IMR-90 (cell line): Measurements from ENCODE around the gene SDS. TPM values are rescaled to one million over a fixed set of nuclear protein-coding genes. Genes with fewer than 3 reads are reported as not detected.

Source experiments
- ATAC-seq: fragments of 200-7000 bp; cut with Tn5 transposase; 2 replicates; pipeline ENCODE4 v1.9.1; 2020; ENCODE audit warnings: low read depth, mild to moderate bottlenecking, moderate library complexity
- BruUV-seq: library from RNA; stranded (reverse); fragments of 400-500 nt; replicated peaks from 2 replicates; lab custom pipeline; 2021; lab: Mats Ljungman, UMichigan
- CTCF ChIA-PET: fragments of 300-600 bp; formaldehyde crosslinking; extraction: SDS; loops from one replicate; lab custom pipeline; 2021; ENCODE audit warnings: antibody characterized with exemption; lab: Yijun Ruan, JAX
- POLR2A ChIA-PET: fragments of 300-600 bp; sonication (Branson Sonifier 250); formaldehyde crosslinking; loops from one replicate; lab custom pipeline; 2022; ENCODE audit warnings: antibody characterized with exemption; ENCODE audit not compliant: unreplicated experiment; lab: Charles Lee
- DNase-seq: peaks from one replicate; pipeline ENCODE4 v3.0.0; 2013
- H2AFZ ChIP-seq: replicated peaks from 2 replicates; pipeline ENCODE3; 2013; ENCODE audit warnings: low read length, mild to moderate bottlenecking; ENCODE audit not compliant: poor library complexity
- H2AK5ac ChIP-seq: 2 replicates; pipeline ENCODE4 v1.6.1; 2013; ENCODE audit warnings: low read depth, low read length, inconsistent platforms
- H2AK9ac ChIP-seq: replicated peaks from 2 replicates; pipeline ENCODE3; 2013; ENCODE audit warnings: mild to moderate bottlenecking, low read depth, low read length, moderate library complexity; ENCODE audit not compliant: poor library complexity
- H2BK120ac ChIP-seq: 2 replicates; pipeline ENCODE4 v1.6.1; 2013; ENCODE audit warnings: low read depth, low read length, inconsistent platforms
- H2BK15ac ChIP-seq: 3 replicates; pipeline ENCODE4 v1.6.1; 2013; ENCODE audit warnings: low read depth, low read length, inconsistent platforms
- H2BK20ac ChIP-seq: 2 replicates; pipeline ENCODE4 v1.6.1; 2013; ENCODE audit warnings: low read depth, mild to moderate bottlenecking, inconsistent platforms, low read length, moderate library complexity
- H2BK5ac ChIP-seq: 2 replicates; pipeline ENCODE4 v1.6.1; 2013; ENCODE audit warnings: mild to moderate bottlenecking, low read depth, low read length, inconsistent platforms; ENCODE audit not compliant: poor library complexity, severe bottlenecking
- H3K14ac ChIP-seq: replicated peaks from 2 replicates; pipeline ENCODE4 v1.6.1; 2013; ENCODE audit warnings: low read depth, low read length, inconsistent platforms
- H3K18ac ChIP-seq: 2 replicates; pipeline ENCODE4 v1.6.1; 2013; ENCODE audit warnings: low read depth, low read length, control low read depth
- H3K23ac ChIP-seq: 2 replicates; pipeline ENCODE4 v1.6.1; 2013; ENCODE audit warnings: low read depth, low read length, inconsistent platforms
- H3K27ac ChIP-seq: 2 replicates; pipeline ENCODE4 v1.5.1; 2013; ENCODE audit warnings: mild to moderate bottlenecking, control low read depth, low read length; ENCODE audit not compliant: insufficient read depth
- H3K27me3 ChIP-seq: 2 replicates; pipeline ENCODE4 v1.6.1; 2013; ENCODE audit warnings: low read length; ENCODE audit not compliant: control insufficient read depth, insufficient read depth
- H3K36me3 ChIP-seq: 2 replicates; pipeline ENCODE4 v1.6.1; 2013; ENCODE audit warnings: low read length, mixed read lengths; ENCODE audit not compliant: control insufficient read depth, insufficient read depth
- H3K4ac ChIP-seq: 2 replicates; pipeline ENCODE4 v1.6.1; 2013; ENCODE audit warnings: low read depth, low read length, inconsistent platforms
- H3K4me1 ChIP-seq: 2 replicates; pipeline ENCODE4 v1.6.1; 2013; ENCODE audit warnings: low read length, mixed read lengths; ENCODE audit not compliant: control insufficient read depth, insufficient read depth
- H3K4me2 ChIP-seq: 2 replicates; pipeline ENCODE4 v1.6.1; 2013; ENCODE audit warnings: low read depth, mild to moderate bottlenecking, control low read depth, low read length, moderate library complexity
- H3K4me3 ChIP-seq: 2 replicates; pipeline ENCODE4 v1.5.1; 2013; ENCODE audit warnings: low read depth, mild to moderate bottlenecking, control low read depth, low read length, moderate library complexity; ENCODE audit not compliant: insufficient read depth
- H3K56ac ChIP-seq: 2 replicates; pipeline ENCODE4 v1.6.1; 2013; ENCODE audit warnings: low read length, inconsistent platforms; ENCODE audit not compliant: insufficient read depth; ENCODE audit errors: extremely low read depth
- H3K79me1 ChIP-seq, 2 experiments: 2 replicates each; pipeline ENCODE4 v1.6.1; 2013; ENCODE audit warnings: low read length in 2 of 2, inconsistent platforms in 1 of 2, low read depth in 1 of 2
- H3K9ac ChIP-seq: 2 replicates; pipeline ENCODE4 v1.6.1; 2013; ENCODE audit warnings: low read depth, low read length, control low read depth
- H3K9me1 ChIP-seq: 2 replicates; pipeline ENCODE4 v1.6.1; 2013; ENCODE audit warnings: low read length, inconsistent platforms; ENCODE audit not compliant: insufficient read depth
- H3K9me3 ChIP-seq: 2 replicates; pipeline ENCODE4 v1.6.1; 2013; ENCODE audit warnings: low read length; ENCODE audit not compliant: control insufficient read depth, insufficient read depth
- H4K20me1 ChIP-seq: 2 replicates; pipeline ENCODE4 v1.6.1; 2013; ENCODE audit warnings: low read length, inconsistent platforms; ENCODE audit not compliant: insufficient read depth
- H4K5ac ChIP-seq: 2 replicates; pipeline ENCODE4 v1.6.1; 2013; ENCODE audit warnings: mild to moderate bottlenecking, low read depth, low read length, control low read depth
- H4K8ac ChIP-seq, 2 experiments: 2 replicates each; pipeline ENCODE4 v1.6.1; 2013; ENCODE audit warnings: low read depth in 2 of 2, low read length in 2 of 2, control low read depth in 1 of 2, inconsistent platforms in 1 of 2
- H4K91ac ChIP-seq: 2 replicates; pipeline ENCODE4 v1.6.1; 2013; ENCODE audit warnings: low read depth, low read length, inconsistent platforms; ENCODE audit not compliant: insufficient read depth
- CTCF ChIP-seq: conservative IDR thresholded peaks from 2 replicates; pipeline ENCODE4 v1.5.1; 2012; ENCODE audit warnings: mild to moderate bottlenecking, low read depth, low read length, improper control_type of control experiment
- RFX5 ChIP-seq: IDR thresholded peaks from 2 replicates; pipeline ENCODE4 v1.8.0; 2012; ENCODE audit warnings: low read depth, mild to moderate bottlenecking, low read length, moderate library complexity
- WGBS, 2 experiments: methylation state at CpG; one replicate each; pipeline versions ENCODE4 v1.1.5 to v1.1.7; 2013; ENCODE audit warnings: missing lambda C conversion rate in 2 of 2; ENCODE audit not compliant: insufficient read length in 1 of 2; ENCODE audit errors: extremely low coverage in 2 of 2; 5-methylcytosine and 5-hydroxymethylcytosine counted together
- dilution Hi-C: fragments of 300-500 bp; cut with HindIII; formaldehyde crosslinking; loops from one replicate; pipeline ENCODE4 v1.14.3; 2018; ENCODE audit warnings: low sequenced_read_pairs; ENCODE audit not compliant: unreplicated experiment
- in situ Hi-C: fragments of 300-500 bp; cut with MboI; formaldehyde crosslinking; loops from 3 replicates; pipeline ENCODE4 v1.14.3; 2019; ENCODE audit warnings: low sequenced_read_pairs, inconsistent platforms, mixed read lengths
- intact Hi-C: fragments of 100-400 bp; cut with micrococcal nuclease; formaldehyde crosslinking; loops from 2 replicates; pipeline ENCODE4 v1.10.0; 2022
- polyA plus RNA-seq, 3 experiments: library from polyadenylated mRNA; depleted of rRNA; stranded (reverse); fragments of >200 nt; gene quantifications; 2 replicates each; pipeline ENCODE4 v1.2.3, GENCODE V29; 2012; ENCODE audit warnings: low replicate concordance in 1 of 3
- total RNA-seq: library from RNA; depleted of rRNA; stranded (reverse); fragments of >200 nt; gene quantifications from 2 replicates; pipeline ENCODE4 v1.2.3, GENCODE V29; 2012

SDS gene
- total and polyA plus RNA-seq, 2 of the 4 experiments (the other 2 are of a cell fraction): not detected

- no peak for DNase-seq
- no peaks in the 10 kb centered on the region for H3K79me1 ChIP-seq
- in situ Hi-C loops: no loop called here
Measured at GRCh38 chr12:113408756-113409298, 5.1 kb upstream of the SDS start.

More at GRCh38 chr12:113408756-113409298, 5.1 kb upstream of the SDS start:
- H3K4me2 ChIP-seq: no peak overlapping the region
- 100% methylated on average over 1 of the region's 11 CpGs; no CpG with 5 or more reads in 1 of the 2 experiments for WGBS, 2 experiments
- no peak overlapping the region for H3K14ac ChIP-seq
- H3K56ac ChIP-seq: no peak overlapping the region
- H2AFZ ChIP-seq: no peak overlapping the region
- no peak for TF ChIP-seq RFX5
- no peak for TF ChIP-seq CTCF
- no peaks in the 10 kb centered on the region for H3K36me3 ChIP-seq
- no peak overlapping the region for H3K18ac ChIP-seq
- BruUV-seq: no TSS peak
- H2BK20ac ChIP-seq: no peak overlapping the region
- no peak overlapping the region for H2BK120ac ChIP-seq
- H3K9me3 ChIP-seq: no peaks in the 10 kb centered on the region
- CTCF ChIA-PET: interaction anchor here (1.2 kb wide), 1 partner anchor 11 kb away, joined by 3 read pairs; no protein-coding TSS in a partner anchor
- intact Hi-C loops: no loop called here
- H2AK5ac ChIP-seq: no peak overlapping the region
- H4K5ac ChIP-seq: no peak overlapping the region
- no peak overlapping the region for H3K23ac ChIP-seq
- no peak overlapping the region for H3K9ac ChIP-seq
- H3K9me1 ChIP-seq: no peaks in the 10 kb centered on the region
- peaks cover 5% of the 10 kb centered on the region; the same call in 1 of the 2 replicates for H3K27me3 ChIP-seq
- no peak overlapping the region for H2BK15ac ChIP-seq
- no peak overlapping the region for H2BK5ac ChIP-seq
- dilution Hi-C loops: no loop called here
- H4K20me1 ChIP-seq: no peaks in the 10 kb centered on the region
- POLR2A ChIA-PET: no interaction called here
- ATAC-seq: no peak
- no peak overlapping the region for H3K4ac ChIP-seq
- H4K8ac ChIP-seq: no peak overlapping the region
- no peak overlapping the region for H3K4me3 ChIP-seq
- H3K27ac ChIP-seq: no peak overlapping the region
- no peak overlapping the region for H2AK9ac ChIP-seq
- H3K4me1 ChIP-seq: no peaks in the 10 kb centered on the region
- H4K91ac ChIP-seq: no peak overlapping the region
